Measurements from ENCODE around the gene GREB1L. TPM values are rescaled to one million over a fixed set of nuclear protein-coding genes. Genes with fewer than 3 reads are reported as not detected.
A peak's percentile ranks its signal among the peaks of the same experiment; 100 is the strongest.

Gene GREB1L
- total and polyA plus RNA-seq, 2 of the 13 experiments (the other 11 are each of a cell fraction or from before 2014, with no cell fraction given) = 0.17 to 0.66 TPM

DNA sequence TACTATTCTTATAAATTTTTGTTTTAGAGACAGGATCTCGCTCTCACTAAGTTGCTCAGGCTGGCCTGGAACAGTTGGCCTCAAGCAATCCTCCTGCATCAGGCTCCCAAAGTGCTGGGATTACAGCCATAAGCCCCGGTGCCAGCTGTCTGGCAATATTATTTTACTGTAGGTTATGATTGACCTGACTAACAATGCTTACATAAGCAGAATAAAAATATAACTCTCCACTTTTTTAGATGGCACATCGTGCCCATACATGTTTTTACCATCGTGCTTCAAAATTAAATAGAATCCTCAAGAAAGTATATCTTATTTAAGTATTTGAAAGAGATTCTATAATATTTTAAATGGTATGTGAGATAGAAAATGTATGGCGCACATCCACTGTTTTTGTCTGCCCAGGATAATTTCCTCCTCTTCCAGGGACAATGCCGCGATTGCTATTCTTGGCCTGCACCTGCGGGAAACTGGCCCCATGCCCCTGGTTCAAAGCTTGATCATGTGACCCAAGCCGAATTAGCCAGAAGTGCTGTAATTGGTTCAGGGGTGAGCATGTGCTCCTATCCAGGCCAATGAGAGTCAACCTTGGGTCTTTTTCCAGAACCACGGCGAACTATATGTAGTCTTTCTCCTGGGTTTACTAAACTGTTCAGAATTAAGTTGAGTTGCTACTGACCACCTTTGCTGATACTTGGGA lies 38.3 kb upstream of the GREB1L start (continued):
- TF ChIP-seq ZNF468 (CRISPR knock-in tag; IDR thresholded peaks at IDR 0.05) (no peak), MAFF (IDR thresholded peaks at IDR 0.05; ENCODE audit: low read depth, low read length) (0 out of 2 replicates have a peak, but pooled peaks have one; percentile 19)

- FAIRE-seq (no peak), ATAC-seq (no peak), DNase-seq (ENCODE audit: low spot score) (no peak)
- intact Hi-C loops (cut with micrococcal nuclease; ENCODE audit: unreplicated experiment) (no loop called here), in situ Hi-C loops (cut with HindIII; ENCODE audit: extremely low pct_ligation_motif_present, low pct_unique_long_range_greater_than_20kb) (no loop called here)
- no peaks in the 10 kb centered on the region for H3K36me3 ChIP-seq (replicated peaks in 1 of 2; ENCODE audit: control insufficient read depth in 1 of 2, insufficient read depth in 2 of 2, low read length in 2 of 2)
- H3K27me3 ChIP-seq (ENCODE audit: control insufficient read depth in 1 of 2, insufficient read depth in 2 of 2, low read length in 2 of 2) = no peaks in the 10 kb centered on the region
- no peak overlapping the region for H3K4me3 ChIP-seq (replicated peaks in 1 of 3; ENCODE audit: insufficient read depth in 1 of 3, low read depth in 2 of 3, low read length in 3 of 3)
- H2AFZ ChIP-seq (ENCODE audit: low read length) = no peak overlapping the region
- no peak overlapping the region for H3K9ac ChIP-seq (ENCODE audit: insufficient read depth, low read depth, low read length)
- no TSS peak for BruUV-seq (replicated peaks)
- TF ChIP-seq SRSF9 (IDR thresholded peaks at IDR 0.05; ENCODE audit: borderline replicate concordance, insufficient read depth, low read depth, low read length, poor library complexity, severe bottlenecking) = no peak
- ChIA-PET CTCF (ENCODE audit: low intra/inter-chr PET ratio, low total read pairs) (interaction anchor here (0.6 kb wide), 1 partner anchor 183 kb away, joined by 3 read pairs; no protein-coding TSS in a partner anchor), POLR2A (no interaction called here)
- no peaks in the 10 kb centered on the region for H3K79me2 ChIP-seq (ENCODE audit: insufficient read depth, low read length)
- H3K4me2 ChIP-seq (ENCODE audit: low read depth, low read length) = no peak overlapping the region
- no peaks in the 10 kb centered on the region for H4K20me1 ChIP-seq (ENCODE audit: insufficient read depth, low read length)
- no peak overlapping the region for H3K27ac ChIP-seq (ENCODE audit: extremely low read length, insufficient read depth, low read length)
- no peaks in the 10 kb centered on the region for H3K9me3 ChIP-seq (ENCODE audit: low read length)
- WGBS (ENCODE audit: low lambda C conversion rate) = 4% methylated on average over 4 of the region's 4 CpGs
- no peaks in the 10 kb centered on the region for H3K4me1 ChIP-seq (ENCODE audit: insufficient read depth, low read length)
These were observed 36.3 kb upstream of the GREB1L start for GRCh38 chr18:21205695-21206094.

DNA sequence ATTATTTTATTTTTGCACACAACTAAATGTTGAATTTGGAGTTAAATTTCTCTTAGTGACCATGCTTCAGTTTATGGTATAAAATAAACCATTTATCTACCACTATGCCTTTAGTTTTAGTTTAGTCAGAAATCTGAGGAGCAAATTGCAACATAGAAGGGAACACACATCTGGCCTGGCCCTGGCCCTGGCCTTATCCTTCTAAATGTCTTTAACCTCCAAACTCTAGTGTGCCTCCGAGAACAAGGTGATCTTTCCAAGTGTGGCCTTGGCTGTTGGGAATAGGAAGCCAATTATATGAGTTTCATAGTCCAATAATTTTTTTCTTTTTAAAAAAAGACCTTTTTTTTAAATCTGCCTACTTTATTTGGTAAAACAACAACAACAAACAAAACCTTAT lies 31.8 kb upstream of the GREB1L start:
- ATAC-seq = no peak
- intact Hi-C loops (cut with micrococcal nuclease; ENCODE audit: unreplicated experiment) = no loop called here
- WGBS (ENCODE audit: low lambda C conversion rate) = 17% methylated on average over 1 of the region's 1 CpG
- no peak overlapping the region for H3K27ac ChIP-seq (ENCODE audit: extremely low read length, insufficient read depth, low read length)
- H2AFZ ChIP-seq (ENCODE audit: low read length) = no peak overlapping the region
- H3K79me2 ChIP-seq (ENCODE audit: insufficient read depth, low read length) = no peaks in the 10 kb centered on the region
- no peak for FAIRE-seq
- no peak overlapping the region for H3K4me2 ChIP-seq (ENCODE audit: low read depth, low read length)
- ChIA-PET CTCF (ENCODE audit: low intra/inter-chr PET ratio, low total read pairs) (no interaction called here), POLR2A (no interaction called here)
- H3K4me1 ChIP-seq (ENCODE audit: insufficient read depth, low read length) = no peaks in the 10 kb centered on the region
- no peaks in the 10 kb centered on the region for H3K9me3 ChIP-seq (ENCODE audit: low read length)
- no peaks in the 10 kb centered on the region for H3K36me3 ChIP-seq (replicated peaks in 1 of 2; ENCODE audit: control insufficient read depth in 1 of 2, insufficient read depth in 2 of 2, low read length in 2 of 2)
- no peaks in the 10 kb centered on the region for H4K20me1 ChIP-seq (ENCODE audit: insufficient read depth, low read length)
- no peak overlapping the region for H3K9ac ChIP-seq (ENCODE audit: insufficient read depth, low read depth, low read length)
- H3K4me3 ChIP-seq (replicated peaks in 1 of 3; ENCODE audit: insufficient read depth in 1 of 3, low read depth in 2 of 3, low read length in 3 of 3) = no peak overlapping the region
- no peak for DNase-seq (ENCODE audit: low spot score)
- in situ Hi-C loops (cut with HindIII; ENCODE audit: extremely low pct_ligation_motif_present, low pct_unique_long_range_greater_than_20kb) = no loop called here
- no TSS peak for BruUV-seq (replicated peaks)
- no peaks in the 10 kb centered on the region for H3K27me3 ChIP-seq (ENCODE audit: control insufficient read depth in 1 of 2, insufficient read depth in 2 of 2, low read length in 2 of 2)
- TF ChIP-seq ZNF501 (CRISPR knock-in tag; IDR thresholded peaks at IDR 0.05) = no peak
- no peak for TF ChIP-seq TCF7L2 (IDR thresholded peaks at IDR 0.05; ENCODE audit: low read depth, low read length)
- no peak for TF ChIP-seq GRHL1 (CRISPR knock-in tag; conservative IDR thresholded peaks at IDR 0.05)
- TF ChIP-seq CBX2 (IDR thresholded peaks at IDR 0.05; ENCODE audit: low read depth, low read length) = no peak
- no peak for TF ChIP-seq CBX2 (CRISPR knock-in tag; IDR thresholded peaks at IDR 0.05; ENCODE audit: low read depth)
- TF ChIP-seq MLX (CRISPR knock-in tag; IDR thresholded peaks at IDR 0.05) = no peak
- TF ChIP-seq ZBTB38 (CRISPR knock-in tag; IDR thresholded peaks at IDR 0.05) = no peak
- no peak for TF ChIP-seq SIN3B (IDR thresholded peaks at IDR 0.05; ENCODE audit: low read length)
- TF ChIP-seq PHF8 (CRISPR knock-in tag; IDR thresholded peaks at IDR 0.05) = no peak
- TF ChIP-seq ZNF326 (CRISPR knock-in tag; IDR thresholded peaks at IDR 0.05; ENCODE audit: borderline replicate concordance) = no peak
- no peak for TF ChIP-seq ZSCAN20 (CRISPR knock-in tag; IDR thresholded peaks at IDR 0.05; ENCODE audit: borderline replicate concordance)
- TF ChIP-seq ZFY (CRISPR knock-in tag; IDR thresholded peaks at IDR 0.05) = no peak
- TF ChIP-seq HNRNPUL1 (IDR thresholded peaks at IDR 0.05; ENCODE audit: low read depth, low read length) = no peak

All from HepG2 (cell line).